Measurements from ENCODE around the gene TPST2.
A peak's percentile ranks its signal among the peaks of the same experiment; 100 is the strongest.

Gene TPST2

DNA sequence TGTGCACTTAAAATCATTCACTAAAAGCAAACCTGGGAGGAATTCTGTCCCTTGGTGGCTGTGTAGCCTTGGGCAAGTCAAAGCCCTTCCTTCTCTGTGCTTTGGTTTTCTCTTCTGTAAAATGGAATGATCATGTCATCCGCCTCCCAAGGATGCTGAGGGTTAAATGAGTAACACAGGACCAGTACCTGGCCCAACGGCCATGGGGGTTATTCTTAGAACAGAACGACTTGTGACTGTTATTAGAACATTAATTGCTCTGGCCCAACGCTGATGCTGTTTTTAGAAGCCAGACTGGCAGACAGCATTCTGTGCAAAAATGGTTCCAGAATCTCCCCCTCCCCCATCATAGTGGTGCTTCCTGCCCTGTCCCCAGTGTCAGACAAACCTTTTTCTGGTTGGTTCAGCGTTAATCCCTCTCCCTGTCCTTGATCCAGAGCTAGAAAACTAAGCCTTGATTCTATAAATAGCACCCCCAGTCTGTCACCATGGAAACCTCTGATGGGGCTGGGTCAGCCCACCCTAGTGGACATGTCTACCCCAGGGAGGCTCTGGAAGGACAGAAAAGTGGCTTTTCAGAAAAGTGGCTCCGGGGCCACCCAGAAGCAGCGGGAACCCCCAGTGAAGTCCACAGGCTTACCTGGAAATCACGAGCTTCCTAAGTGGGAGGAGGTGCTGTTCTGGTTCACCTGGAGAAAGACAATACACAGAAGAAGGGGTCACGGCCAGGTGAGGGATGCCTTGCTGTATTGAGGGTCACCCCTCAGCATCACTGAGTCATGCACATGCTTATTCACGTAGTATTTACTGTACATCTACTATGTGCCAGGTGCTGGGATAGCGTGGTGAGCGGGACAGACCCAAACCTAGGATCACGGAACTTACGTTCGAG lies 62.1 kb downstream of the TPST2 start:
- no peak for DNase-seq

DNA sequence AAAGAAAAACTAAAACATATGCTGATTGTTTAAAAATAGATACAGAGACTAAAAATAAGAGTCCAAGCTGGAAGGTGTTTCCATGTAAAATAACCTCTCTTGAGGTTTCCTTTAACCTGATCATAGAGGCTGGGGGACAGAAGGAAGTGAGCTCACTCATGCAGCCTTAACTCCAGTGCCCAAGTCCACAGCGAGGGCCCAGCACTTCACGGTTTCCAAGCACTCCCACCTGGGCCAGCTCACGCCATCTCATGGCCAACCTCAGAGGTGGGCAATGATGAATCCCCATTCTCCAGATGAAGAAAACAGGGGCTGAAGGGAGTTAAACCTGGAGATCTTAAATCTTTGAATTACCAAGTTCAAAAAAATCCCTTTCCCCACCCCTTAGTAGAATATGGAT lies 62.8 kb downstream of the TPST2 start:
- DNase-seq = no peak

DNA sequence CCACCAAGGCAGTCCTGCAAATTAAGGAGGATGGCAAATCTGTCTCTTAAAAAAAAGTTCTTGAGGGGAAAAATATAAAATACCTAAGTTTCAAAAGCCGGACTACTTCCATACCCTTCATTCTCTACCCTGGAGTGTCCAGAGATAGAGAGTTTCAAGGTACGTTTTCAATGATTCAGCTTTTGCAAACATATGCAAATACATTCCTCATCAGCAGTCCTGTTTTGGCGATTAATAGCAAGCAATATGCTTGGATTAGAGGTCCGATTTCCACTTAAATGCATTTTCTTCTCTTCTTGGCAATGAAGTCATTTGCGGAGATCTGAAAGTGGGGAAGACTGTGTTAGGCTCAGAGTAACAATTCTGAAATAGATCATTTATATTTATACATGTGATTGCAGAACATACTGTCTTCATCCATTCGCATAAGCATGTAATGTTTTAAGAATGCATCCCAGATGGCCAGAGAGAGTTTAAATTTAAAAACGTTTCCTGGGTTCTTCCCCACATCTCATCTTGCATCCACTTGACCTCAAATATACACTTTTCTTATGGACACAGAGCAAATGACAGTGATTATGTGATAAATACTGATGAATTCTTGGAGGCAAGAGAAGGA lies 63.9 kb downstream of the TPST2 start:
- no peak for DNase-seq

GRCh38 chr22:26524870-26525269 lies 65.1 kb downstream of the TPST2 start:
- no peak for DNase-seq

GRCh38 chr22:26522592-26522991 lies 67.3 kb downstream of the TPST2 start:
- DNase-seq = no peak

DNA sequence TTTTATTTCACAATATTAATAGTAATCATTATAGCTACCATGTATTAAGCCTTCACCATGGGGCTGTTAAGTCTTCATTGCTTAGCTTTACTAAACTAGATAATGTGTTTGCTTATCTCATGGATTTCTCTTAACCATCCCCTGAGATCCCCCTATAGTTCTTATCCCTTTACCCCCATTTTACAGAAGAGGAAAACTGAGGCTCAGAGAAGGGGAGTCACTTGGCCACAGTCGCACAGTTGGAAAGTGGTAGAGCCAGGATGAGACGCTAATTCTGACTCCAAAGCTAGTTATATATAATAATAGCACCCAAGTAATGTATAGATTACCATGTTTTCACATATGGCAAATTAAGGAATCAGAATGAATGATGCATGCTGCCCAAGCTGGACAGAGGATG lies 67.9 kb downstream of the TPST2 start:
- no peak for DNase-seq

DNA sequence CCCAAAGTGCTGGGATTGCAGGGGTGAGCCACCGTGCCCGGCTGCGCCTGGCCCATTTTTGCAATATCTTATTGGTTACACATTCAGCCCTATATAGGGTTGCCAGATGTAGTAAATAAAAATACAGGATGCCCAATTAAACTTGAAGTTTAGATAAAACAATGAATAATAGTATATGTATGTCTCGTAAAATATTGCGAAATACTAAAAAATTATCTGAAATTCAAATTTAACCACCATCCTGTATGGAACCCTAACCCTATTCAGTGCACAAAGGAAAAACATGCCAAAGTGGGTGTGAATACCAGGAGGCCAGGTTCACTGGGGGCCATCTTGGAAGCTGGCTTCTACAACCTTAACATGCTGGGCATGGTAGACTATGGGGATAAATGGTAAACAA lies 72.5 kb downstream of the TPST2 start:
- DNase-seq = no peak

DNA sequence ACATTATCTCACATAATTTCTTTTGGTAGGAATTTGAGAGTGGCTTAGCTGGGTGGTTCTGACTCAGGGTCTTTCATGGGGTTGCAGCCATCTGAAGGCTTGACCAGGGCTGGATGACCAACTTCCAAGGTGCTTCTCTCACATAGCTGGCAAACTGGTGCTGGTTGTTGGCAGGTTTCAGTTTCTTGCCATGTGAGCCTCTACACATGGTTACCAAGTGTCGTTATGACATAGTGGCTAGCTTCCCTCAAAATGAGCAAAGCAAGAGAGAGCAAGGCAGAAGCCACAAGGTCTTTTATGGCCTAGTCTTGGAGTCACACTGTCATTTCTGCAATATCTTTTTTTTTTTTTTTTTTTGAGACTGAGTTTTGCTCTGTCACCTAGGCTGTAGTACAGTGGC lies 73.4 kb downstream of the TPST2 start:
- no peak for DNase-seq

GRCh38 chr22:26515931-26516330 lies 74.0 kb downstream of the TPST2 start:
- DNase-seq = no peak

- no peak for DNase-seq
Measured at GRCh38 chr22:26514419-26515161, 75.3 kb downstream of the TPST2 start.

- no peak for DNase-seq
Measured at GRCh38 chr22:26513838-26514237, 76.1 kb downstream of the TPST2 start.

DNA sequence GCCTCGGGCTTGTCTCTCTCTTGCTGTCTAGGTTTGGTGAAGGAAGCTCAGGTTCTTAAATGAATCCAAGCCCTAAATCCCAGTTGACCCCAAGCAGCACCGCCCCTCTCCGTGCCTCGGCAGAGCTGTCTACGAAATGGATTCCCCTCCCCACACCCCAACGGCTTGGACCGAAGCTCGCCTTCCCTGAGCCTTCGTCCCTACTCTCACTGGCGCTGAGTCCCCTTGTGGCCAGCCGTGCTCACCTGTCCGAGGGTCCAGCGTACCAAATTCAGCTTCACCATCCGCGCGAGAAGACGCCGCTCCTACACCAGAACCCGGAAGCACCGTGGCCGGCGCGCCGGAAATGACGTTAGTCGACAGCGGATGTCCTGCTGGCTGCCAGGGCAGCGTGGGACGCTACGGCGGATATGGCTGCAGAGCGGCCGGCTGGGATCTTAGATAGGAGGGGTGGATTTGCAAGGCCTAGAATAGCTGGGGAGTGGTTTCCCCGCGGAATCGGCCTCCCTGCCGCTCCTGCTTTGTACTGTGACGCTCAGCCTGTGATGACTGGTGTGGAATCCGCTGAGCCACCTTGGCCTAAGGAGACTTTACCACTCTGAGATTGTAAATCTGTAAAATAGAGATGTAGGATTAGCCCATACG lies 77.7 kb downstream of the TPST2 start, which contains the start of gene TFIP11:
TFIP11 (minus strand) TSS at position 325 of the 645 bp plus-strand sequence. CDS start 2,201 bp downstream, outside the sequence.
- peak; percentile 70 to 91 for DNase-seq

DNA sequence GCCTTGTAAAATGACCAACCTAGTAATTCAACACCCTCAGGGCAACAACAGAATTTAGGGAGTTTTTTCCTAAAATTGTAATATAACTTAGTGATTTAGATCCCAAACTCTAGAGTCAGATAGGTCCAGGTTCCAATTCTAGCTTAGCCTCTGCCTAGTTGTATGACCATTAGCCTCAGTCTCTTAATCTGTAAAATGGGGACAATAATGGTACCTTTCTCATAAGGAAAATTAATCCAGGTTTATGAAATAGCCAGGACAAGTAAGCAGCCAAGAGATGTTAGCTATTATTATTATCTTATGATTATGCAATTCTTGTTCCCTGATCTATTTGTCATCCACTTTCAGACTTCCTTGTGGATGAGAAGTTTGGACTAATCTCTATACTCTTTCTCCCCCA lies 81.8 kb downstream of the TPST2 start:
- DNase-seq = no peak

DNA sequence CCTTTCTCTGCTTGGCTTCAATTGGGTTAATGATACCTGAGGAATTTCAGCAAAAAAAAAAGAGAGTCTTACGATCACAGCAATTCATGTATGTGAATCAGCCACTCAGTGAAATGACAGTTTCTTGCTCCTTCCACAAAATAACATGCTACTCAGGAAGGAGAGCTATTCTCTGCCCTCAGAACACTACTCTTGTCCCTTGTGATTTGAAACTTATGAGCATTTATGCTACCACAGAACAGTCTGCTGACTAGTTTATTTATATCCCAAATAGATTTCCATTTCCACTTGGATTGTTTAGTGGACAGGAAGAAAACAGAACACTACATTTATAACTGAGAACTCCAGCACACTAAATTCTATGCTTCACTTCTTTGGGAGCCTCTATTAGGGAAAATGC lies 86.2 kb downstream of the TPST2 start:
- DNase-seq = no peak

DNA sequence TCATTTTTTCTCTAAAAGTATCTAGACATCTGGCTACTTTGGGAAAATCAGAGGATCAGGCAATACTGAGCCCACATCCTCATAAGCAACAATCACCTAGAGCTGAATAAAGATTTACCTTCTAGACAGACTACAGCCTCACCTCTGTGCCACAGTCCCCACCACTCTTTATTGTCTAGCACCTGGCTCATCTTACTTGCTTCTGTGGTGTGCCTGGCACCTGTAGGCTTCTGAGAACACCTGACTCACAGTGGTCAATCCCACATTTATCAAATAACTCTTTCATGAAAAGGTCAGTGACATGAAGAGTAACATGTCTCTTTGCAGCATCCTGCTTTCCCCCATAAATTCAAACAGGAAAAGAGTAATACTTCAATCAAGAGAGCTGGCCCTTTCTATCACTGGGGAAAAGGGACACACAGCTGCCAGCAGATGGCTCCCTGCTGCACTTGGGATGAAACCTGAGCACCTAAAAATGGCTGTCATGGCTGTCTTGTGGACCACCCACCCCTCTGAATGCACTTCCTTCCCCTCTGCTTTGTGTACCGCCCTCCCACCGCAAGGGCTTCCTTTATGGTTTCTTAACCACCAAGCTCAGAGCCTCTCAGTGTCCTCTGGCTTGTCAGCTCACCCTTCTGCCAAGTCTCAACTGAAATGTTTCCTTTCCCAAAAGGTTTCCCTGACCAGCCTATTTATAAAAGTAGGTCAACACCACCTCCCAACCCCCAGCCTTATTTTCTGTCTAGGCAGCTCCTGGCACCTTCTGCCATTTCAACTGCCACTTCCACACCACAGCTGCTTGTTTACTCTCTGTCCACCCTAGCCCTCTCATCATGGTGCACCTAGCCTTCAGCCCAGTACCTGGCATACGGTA lies 87.0 kb downstream of the TPST2 start:
- DNase-seq = peak in 1 of 2 experiments; percentile 19

- no peak for DNase-seq
Measured at GRCh38 chr22:26501996-26502395, 87.9 kb downstream of the TPST2 start.

DNA sequence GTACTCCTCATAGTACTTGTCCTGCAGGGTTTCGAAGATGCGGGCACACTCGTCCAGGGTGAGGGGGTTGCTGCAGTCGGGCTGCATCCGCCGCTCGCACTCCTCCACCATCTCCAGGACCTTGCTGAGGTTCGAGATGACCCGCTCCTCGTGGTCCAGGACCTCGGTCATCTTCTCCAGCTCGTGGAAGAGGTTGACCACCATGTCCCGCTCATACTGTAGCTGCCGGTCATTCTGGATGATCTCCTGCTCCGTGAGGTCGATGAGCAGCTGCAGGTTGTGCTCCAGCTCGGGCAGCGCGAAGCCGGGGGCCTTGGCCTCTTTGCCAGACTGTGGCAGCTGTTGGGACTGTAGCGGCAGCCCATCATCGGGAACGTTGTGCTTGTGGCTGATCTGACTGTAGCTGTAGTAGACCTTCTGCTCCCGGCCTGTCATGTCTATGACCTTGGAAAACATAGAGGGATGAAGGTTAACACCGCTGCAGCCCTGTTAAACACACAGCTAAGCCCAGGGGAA lies 90.7 kb downstream of the TPST2 start:
- DNase-seq = no peak

DNA sequence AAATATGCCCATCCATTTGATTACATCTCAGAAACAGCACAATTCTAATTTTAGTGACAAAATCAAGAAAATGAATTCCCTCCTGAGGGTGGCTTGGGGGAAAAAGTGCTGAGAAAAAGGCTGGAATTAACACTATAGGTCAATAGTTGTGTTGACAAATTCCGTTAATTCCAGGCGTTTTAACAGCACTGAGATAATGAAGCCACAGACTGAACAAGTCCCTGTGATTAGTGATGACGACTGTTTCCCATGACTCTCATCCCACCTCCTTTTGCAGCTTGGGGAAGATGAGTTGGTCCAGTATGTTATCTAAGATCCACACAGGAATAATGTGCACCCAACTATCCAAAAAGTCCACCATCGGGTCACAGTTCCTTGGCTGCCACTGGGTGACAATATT lies 93.5 kb downstream of the TPST2 start:
- no peak for DNase-seq

- DNase-seq = no peak
Measured at GRCh38 chr22:26494506-26494905, 95.4 kb downstream of the TPST2 start.

DNA sequence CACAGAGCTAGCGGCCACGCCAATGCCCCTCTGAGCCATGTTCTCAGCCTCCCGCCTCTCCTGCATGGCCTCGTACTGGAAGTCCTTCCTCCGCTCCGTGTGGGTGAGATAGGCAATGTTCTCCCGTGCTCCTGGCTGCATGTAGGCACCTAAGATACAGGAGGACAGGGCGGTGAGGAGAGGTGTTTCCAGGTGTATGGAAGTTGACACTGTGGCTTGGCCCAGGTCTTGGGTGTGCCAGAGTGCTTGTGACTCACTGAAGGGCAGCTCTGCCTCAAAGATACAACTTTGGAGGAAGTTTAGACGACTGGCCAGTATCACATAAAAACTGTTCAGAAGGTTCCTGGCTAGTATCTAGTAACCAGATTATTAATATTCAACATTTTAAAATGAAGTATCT lies 97.7 kb downstream of the TPST2 start:
- no peak for DNase-seq

DNA sequence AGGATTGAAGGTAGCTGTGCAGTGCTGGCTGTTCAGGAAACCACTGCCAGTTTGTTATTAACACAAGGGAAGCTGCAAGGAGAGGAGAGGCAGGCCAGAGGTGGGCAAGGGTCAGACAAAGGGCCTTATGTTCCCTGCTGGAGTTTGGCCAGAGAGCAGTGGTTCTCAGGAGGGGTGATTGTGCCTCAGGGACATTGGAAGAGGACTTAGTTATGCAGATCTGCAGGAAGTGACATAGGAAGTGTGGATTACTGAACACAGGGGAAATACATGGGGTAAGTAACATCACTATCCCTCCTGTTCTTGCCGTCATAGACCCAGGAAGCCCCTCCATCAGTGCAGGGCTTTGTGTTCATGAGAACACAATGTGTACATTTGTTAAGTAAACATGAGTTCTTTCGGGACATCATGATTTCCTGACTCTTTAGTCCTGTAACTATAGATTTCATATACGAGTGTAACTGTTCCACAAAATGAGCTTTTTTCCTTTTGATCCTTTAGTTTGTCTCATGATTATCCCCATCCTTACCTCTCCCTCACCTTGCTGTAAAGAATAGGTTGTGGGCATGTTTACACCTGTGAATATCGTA lies 100.4 kb downstream of the TPST2 start:
- DNase-seq = no peak

All from NCI-H446 (cell line).